GM19035 (cell line): ENCODE data around the gene LEUTX.
"Not testable (repeated sequence)": the region's sequence is repeated elsewhere in the genome, so short reads cannot be mapped to it uniquely, and the experiment has no call there.

ENCODE experiments used
- ATAC-seq: cut with Tn5 transposase; IDR thresholded peaks from one replicate; pipeline ENCODE4 v1.9.1; 2021; ENCODE audit not compliant: unreplicated experiment

The LEUTX gene

GRCh38 chr19:39768786-39769185, 9.9 kb upstream of the LEUTX start:
- no peak for ATAC-seq

DNA sequence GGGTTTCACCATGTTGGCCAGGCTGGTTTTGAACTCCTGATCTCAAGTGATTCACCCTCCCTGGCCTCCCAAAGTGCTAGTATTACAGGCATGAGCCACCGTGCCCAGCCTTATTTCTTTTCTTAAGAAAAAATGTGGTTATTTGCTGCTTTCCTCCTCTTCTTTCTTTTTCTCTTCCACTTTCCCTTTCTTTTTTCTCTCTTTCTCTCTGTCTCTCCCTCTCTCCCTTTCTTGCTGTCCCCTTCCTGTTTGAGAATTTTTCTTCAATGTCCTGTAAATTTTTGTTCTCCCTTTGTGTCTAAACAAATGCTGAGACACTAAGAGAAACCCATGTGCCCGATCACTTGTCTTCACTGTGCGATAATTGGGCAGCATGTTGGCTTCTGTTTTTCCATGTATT, 2.2 kb downstream of the LEUTX start:
- ATAC-seq: no peak

- ATAC-seq: no peak
These were observed 9.6 kb downstream of the LEUTX start for GRCh38 chr19:39788244-39788643.

DNA sequence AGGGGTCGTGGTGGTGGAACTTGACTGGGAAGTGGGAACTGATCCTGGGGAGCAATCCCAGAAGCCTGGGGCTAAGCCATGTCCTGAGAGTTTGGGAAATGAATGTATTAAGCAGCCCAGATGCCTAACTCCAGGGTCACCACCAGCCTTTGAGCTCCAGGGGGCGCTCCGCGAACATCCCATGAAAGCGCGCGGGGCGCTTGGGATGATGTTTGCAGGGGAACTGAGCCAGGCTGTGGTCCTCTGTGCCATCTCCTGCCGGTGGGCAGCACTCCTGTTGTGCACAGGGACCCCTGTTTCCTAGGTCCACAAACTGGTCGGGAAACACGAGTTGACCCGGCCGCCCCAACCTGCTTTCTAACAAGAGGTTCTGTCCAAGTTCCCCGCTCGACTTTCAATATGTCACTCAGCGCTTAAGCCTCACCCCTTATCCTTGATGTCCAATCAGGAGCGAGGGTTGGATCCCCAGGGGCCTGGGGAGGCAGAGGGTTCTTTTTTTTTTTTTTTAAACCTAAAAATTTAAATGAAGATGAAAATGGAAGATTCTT, 14.4 kb downstream of the LEUTX start:
- peak; percentile 85 for ATAC-seq

DNA sequence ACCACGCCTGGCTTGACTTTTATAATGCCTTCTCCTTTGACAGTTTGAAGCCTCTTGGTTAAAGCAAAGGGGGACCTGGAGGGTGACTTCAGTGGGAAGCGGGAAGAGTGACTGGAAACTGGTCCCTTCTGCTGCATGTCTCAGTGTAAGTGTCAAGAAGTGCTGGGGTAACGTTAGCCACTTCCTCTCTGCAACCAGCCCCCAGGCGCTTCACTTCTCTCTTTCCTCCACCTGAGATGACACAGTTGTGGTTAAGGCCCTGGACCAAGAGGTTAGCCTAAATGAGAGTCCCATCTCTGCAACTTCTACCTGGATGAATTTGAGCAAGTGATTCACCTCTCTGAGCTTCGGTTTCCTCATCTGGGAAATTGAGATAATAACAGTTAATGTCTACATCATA, 16.3 kb downstream of the LEUTX start:
- no peak for ATAC-seq

- ATAC-seq: no peak
These were observed 17.4 kb downstream of the LEUTX start for GRCh38 chr19:39796000-39796498.

- ATAC-seq: no peak
These were observed 18.4 kb downstream of the LEUTX start for GRCh38 chr19:39797083-39797482.

- ATAC-seq: no peak
These were observed 24.3 kb downstream of the LEUTX start for GRCh38 chr19:39802958-39803357.

DNA sequence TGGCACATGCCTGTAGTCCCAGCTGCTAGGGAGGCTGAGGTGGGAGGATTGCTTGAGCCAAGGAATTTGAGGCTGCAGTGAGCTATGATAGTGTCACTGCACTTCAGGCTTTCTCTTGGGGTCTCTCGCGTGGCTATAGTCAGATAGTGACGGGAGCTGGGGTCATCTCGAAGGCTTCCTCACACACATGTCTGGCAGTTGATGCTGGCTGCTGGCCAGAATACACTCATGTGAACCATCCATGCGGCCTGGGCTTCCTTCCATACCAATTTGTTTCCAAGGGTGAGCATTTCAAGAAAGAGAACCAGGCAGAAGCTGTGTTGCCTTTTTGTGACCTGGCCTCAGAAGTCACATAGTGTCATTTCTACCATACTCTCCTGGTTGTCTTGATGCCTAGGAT, 26.4 kb downstream of the LEUTX start:
- no peak for ATAC-seq

GRCh38 chr19:39807846-39808364, 29.3 kb downstream of the LEUTX start:
- ATAC-seq: no peak

- ATAC-seq: not testable (repeated sequence)
These were observed 30.0 kb downstream of the LEUTX start for GRCh38 chr19:39808688-39809087.

DNA sequence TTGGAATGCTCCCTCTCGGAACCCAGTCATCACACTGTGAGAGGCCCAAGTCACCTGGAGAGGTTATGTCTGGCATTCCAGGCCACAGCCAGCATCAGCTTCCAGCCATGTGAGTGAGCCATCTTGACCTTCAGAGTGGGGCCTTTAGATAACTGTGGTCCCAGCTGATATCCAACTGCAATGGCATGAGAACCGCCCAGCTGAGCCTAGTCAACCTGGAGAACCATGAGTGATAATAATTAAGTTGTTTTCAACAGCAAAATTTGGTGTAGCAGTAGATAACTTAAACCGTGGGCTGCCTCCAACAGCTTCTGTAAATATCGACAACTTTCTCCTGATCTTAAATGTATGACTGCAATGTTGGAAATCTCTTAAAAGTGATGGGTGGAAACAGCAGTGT, 30.7 kb downstream of the LEUTX start:
- ATAC-seq: no peak

- no peak for ATAC-seq
These were observed 31.8 kb downstream of the LEUTX start for GRCh38 chr19:39810424-39810823.

GRCh38 chr19:39811064-39811463, 32.4 kb downstream of the LEUTX start:
- no peak for ATAC-seq

- ATAC-seq: no peak
These were observed 34.8 kb downstream of the LEUTX start for GRCh38 chr19:39813264-39813993.

DNA sequence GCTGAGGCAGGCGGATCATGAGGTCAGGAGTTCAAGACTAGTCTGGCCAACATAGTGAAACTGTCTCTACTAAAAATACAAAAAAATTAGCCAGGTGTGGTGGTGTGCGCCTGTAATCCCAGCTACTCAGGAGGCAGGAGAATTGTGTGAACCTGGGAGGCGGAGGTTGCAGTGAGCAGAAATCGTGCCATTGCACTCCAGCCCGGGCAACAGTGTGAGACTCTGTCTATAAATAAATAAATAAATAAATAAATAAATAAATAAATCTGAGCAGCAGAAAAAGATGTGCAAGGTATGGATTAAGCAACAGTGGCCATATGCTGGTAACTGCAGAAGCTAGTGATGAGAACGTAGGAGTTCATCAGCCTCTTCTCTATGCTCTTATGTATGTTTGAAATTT, 35.5 kb downstream of the LEUTX start:
- not testable (repeated sequence) for ATAC-seq

DNA sequence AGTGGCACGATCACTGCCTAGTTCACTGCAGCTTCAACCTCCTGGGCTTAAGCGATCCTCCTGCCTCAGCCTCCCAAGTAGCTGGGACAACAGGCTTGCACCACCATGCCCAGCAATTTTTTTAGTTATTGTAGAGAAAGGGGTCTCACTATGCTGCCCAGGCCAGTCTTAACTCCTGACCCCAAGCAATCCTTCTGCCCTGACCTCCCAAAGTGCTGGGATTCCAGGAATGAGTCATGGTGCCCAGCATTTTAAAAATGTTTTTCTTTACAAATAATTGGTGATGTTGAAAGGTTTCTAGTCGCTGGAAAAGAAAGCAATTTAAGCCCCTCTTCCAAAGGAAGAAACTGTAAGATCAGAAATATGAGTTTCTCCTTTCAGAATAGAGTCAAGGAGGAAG, 35.9 kb downstream of the LEUTX start:
- no peak for ATAC-seq

DNA sequence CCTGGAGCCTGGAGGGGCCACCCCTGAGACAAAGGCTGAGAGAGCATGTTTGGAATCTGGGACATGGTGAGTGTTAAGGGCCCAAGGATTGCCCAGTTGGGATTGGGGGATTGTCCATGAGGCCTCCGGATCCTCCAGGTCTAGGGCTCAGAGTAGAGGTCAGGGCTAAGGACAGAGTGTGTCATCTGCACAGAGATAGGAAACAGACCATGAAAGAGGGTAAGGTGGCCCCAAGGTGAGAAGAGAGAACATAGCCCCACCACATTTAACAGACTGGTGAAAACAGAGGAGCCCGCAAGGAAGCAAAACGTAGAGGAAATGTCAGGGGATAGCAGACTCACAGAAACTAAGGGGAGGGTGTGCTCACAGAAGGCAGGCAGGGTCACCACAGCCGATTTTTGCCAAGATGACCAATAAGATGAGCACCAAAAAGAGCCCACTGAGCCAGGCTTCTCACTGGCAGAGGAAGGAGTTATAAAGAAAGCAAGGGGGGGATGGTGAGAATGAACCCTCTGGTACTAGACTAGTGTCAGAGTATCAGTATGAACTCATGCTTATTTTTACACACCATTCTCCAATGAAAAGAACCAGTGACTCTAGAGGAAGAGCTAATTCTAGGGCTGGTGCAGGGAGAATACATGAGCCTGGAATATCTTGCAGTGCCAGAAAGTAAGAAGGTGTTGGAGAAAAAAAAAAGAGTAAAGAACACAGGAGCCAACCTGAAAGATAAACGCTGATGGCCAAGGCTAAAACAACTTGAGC, 37.8 kb downstream of the LEUTX start:
- ATAC-seq: no peak

GRCh38 chr19:39817888-39818561, 39.4 kb downstream of the LEUTX start:
- ATAC-seq: peak; percentile 11

DNA sequence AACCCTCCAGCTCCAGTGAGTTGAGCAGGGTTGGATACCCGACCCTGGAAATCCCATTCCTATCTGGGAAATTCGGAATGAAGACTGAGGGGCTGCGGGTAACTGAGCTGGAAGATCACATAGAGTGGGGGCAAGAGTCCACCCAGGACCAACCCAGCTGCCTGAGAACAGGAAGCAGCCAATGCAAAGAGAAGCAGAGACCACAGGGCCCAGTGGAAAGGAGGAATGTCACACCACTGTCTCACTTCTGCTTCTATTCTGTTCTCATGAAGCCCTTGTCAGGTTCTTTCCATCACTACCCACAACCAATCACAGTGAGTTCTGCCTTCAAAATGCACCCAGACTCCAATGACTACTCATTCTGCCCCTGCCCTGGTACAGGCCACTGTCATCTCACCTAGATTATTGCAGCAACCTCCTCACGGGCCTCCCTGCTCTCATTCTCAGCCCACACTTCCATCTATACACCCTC, 40.0 kb downstream of the LEUTX start:
- ATAC-seq: peak; percentile 65

- no peak for ATAC-seq
These were observed 41.1 kb downstream of the LEUTX start for GRCh38 chr19:39819786-39820185.
